ENCODE results near the gene MISP3.

Gene MISP3

GRCh38 chr19:14033946-14034345 lies 38.6 kb upstream of the MISP3 start:
- TF ChIP-seq RAD21 (IDR thresholded peaks at IDR 0.05; ENCODE audit: low read depth), result no peak
- no peak for TF ChIP-seq FOXM1 (IDR thresholded peaks at IDR 0.05; ENCODE audit: borderline replicate concordance, low read depth)
- TF ChIP-seq CREB1 (IDR thresholded peaks at IDR 0.05; ENCODE audit: low read depth), result no peak
- TF ChIP-seq TAF1 (IDR thresholded peaks at IDR 0.05; ENCODE audit: low read depth), result no peak

GRCh38 chr19:14035706-14036105 lies 36.9 kb upstream of the MISP3 start:
- TF ChIP-seq, protein P1, sequence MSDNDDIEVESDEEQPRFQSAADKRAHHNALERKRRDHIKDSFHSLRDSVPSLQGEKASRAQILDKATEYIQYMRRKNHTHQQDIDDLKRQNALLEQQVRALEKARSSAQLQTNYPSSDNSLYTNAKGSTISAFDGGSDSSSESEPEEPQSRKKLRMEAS (IDR thresholded peaks at IDR 0.05), result no peak
- TF ChIP-seq EGR1 (IDR thresholded peaks at IDR 0.05) (no peak), CREB1 (IDR thresholded peaks at IDR 0.05; ENCODE audit: low read depth) (no peak), EP300 (IDR thresholded peaks at IDR 0.05; ENCODE audit: borderline replicate concordance) (no peak), TAF1 (IDR thresholded peaks at IDR 0.05; ENCODE audit: low read depth) (no peak), TCF12 (IDR thresholded peaks at IDR 0.05; ENCODE audit: low read depth) (no peak), CEBPB (IDR thresholded peaks at IDR 0.05) (no peak), NFIC (IDR thresholded peaks at IDR 0.05) (no peak), FOXM1 (IDR thresholded peaks at IDR 0.05; ENCODE audit: borderline replicate concordance, low read depth) (no peak), TEAD4 (IDR thresholded peaks at IDR 0.05) (no peak), RAD21 (IDR thresholded peaks at IDR 0.05; ENCODE audit: low read depth) (no peak), ZBTB7A (IDR thresholded peaks at IDR 0.05; ENCODE audit: low read depth) (no peak), REST (IDR thresholded peaks at IDR 0.05; ENCODE audit: low read depth) (no peak), YY1 (IDR thresholded peaks at IDR 0.05; ENCODE audit: low read depth) (no peak)
- TF ChIP-seq, protein P2, sequence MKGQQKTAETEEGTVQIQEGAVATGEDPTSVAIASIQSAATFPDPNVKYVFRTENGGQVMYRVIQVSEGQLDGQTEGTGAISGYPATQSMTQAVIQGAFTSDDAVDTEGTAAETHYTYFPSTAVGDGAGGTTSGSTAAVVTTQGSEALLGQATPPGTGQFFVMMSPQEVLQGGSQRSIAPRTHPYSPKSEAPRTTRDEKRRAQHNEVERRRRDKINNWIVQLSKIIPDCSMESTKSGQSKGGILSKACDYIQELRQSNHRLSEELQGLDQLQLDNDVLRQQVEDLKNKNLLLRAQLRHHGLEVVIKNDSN (IDR thresholded peaks at IDR 0.05), result no peak

DNA sequence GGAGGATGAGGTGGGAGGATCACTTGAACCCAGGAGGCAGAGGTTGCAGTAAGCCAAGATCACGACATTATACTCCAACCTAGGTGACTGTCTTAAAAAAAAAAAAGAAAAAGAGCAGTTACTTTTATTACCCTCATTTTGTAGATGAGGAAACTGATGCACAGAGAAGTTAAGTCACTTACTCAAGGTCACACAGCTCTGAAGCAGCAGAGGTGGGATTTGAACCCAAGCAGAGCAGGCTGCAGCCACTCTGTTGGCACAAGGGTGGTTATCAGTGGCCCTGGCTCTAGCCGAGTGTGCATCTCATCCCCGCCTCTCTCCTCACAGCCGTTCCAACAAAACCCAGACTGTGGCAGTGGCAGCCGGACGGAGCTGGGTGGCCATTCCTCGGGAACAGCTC lies 33.4 kb upstream of the MISP3 start:
- TF ChIP-seq TCF12 (IDR thresholded peaks at IDR 0.05; ENCODE audit: low read depth) (no peak), ZBTB7A (IDR thresholded peaks at IDR 0.05; ENCODE audit: low read depth) (no peak), TEAD4 (IDR thresholded peaks at IDR 0.05) (no peak), FOXM1 (IDR thresholded peaks at IDR 0.05; ENCODE audit: borderline replicate concordance, low read depth) (no peak)
- TF ChIP-seq, protein P1 (IDR thresholded peaks at IDR 0.05), result no peak
- TF ChIP-seq, protein P2 (IDR thresholded peaks at IDR 0.05), result no peak

DNA sequence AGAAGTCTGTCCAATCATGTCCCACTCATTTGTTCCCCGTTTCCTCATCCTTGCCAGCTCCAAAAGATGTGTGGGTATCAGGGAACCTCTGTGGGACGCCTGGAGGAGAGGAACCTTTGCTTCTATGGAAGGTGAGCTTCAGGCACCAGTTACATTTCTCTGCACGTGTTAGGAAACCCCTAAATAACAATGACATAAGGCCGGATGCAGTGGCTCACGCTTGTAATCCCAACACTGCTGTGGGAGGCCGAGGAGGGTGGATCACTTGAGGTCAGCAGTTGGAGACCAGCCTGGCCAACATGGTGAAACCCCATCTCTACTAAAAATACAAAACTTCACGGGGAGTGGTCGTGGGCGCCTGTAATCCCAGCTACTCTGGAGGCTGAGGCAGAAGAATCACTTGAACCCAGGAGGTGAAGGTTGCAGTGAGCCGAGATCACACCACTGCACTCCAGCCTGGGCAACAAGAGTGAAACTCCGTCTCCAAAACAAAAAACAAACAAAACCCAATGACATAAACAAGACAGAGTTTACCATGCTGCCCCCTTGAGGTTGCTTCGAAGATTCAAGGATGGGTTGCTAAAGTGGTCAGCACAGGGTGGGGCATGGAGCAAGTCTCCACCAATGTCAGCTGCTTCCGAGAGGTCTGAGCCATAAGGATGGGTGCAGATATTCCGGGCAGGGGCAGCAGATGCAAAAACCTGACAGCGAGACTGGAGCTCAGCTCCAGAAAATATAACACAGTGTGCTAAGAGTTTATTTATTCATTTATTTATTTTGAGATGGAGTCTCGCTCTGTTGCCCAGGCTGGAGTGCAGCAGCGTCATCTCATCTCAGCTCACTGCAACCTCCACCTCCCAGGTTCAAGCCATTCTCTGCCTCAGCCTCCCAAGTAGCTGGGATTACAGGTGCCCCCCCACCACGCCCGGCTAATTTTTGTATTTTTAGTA lies 29.7 kb upstream of the MISP3 start:
- TF ChIP-seq RAD21 (IDR thresholded peaks at IDR 0.05; ENCODE audit: low read depth), result peak; percentile 43

DNA sequence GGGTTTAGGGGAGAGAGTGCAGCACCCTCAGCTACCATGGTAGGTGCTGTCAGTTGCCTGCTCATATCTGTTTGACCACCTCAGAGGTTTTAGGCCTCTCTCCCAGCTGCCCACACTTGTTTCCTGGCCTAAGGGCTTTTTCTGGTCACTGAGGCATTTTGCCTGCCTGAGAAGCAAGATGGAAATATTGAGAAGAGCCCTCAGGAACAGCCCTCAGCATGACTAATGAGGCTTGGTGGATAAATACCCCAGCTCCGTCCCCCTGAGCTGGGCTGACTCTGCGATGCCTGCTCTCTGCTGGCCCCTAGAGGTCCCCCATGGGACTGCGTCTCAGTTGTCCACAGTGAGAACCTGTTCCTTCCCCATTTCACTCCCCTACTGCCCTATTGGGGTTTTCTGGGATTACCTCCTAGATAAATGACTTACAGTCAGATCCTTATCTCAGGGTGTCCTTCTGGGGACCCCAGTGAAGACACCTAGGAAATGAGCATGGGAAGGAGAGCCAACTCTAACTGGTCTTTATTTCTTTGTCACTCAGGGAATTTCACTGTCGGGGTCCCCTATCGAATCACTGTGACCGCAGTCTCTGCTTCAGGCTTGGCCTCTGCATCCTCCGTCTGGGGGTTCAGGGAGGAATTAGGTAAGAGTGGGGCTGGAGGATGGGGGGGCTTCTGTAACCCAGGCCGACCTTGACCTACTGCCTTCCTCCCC lies 24.0 kb upstream of the MISP3 start:
- no peak for TF ChIP-seq EGR1 (IDR thresholded peaks at IDR 0.05)
- TF ChIP-seq FOXM1 (IDR thresholded peaks at IDR 0.05; ENCODE audit: borderline replicate concordance, low read depth), result no peak
- no peak for TF ChIP-seq EP300 (IDR thresholded peaks at IDR 0.05; ENCODE audit: borderline replicate concordance)
- peak; percentile 65 for TF ChIP-seq RAD21 (IDR thresholded peaks at IDR 0.05; ENCODE audit: low read depth)
- TF ChIP-seq TEAD4 (IDR thresholded peaks at IDR 0.05), result no peak
- TF ChIP-seq, protein P1 (IDR thresholded peaks at IDR 0.05), result no peak
- no peak for TF ChIP-seq ZBTB7A (IDR thresholded peaks at IDR 0.05; ENCODE audit: low read depth)
- TF ChIP-seq, protein P2 (IDR thresholded peaks at IDR 0.05), result no peak

DNA sequence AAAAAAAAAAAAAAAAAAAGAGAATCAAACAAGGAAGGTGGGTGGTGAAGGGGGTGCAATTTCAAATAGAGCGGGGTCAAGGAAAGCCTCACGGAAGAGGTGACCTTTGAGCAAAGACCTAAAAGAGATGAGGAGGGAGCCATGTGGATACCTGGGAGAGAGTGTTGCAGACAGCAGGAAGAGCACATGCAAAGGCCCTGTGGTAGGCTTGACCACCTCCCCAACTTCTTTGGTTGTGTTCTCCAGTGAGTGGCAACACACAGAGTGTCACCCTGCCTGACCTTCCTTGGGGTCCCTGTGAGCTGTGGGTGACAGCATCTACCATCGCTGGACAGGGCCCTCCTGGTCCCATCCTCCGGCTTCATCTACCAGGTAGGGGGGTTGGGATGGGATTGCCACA lies 22.1 kb upstream of the MISP3 start:
- TF ChIP-seq TEAD4 (IDR thresholded peaks at IDR 0.05), result no peak
- no peak for TF ChIP-seq EGR1 (IDR thresholded peaks at IDR 0.05)
- no peak for TF ChIP-seq FOXM1 (IDR thresholded peaks at IDR 0.05; ENCODE audit: borderline replicate concordance, low read depth)
- no peak for TF ChIP-seq RAD21 (IDR thresholded peaks at IDR 0.05; ENCODE audit: low read depth)

DNA sequence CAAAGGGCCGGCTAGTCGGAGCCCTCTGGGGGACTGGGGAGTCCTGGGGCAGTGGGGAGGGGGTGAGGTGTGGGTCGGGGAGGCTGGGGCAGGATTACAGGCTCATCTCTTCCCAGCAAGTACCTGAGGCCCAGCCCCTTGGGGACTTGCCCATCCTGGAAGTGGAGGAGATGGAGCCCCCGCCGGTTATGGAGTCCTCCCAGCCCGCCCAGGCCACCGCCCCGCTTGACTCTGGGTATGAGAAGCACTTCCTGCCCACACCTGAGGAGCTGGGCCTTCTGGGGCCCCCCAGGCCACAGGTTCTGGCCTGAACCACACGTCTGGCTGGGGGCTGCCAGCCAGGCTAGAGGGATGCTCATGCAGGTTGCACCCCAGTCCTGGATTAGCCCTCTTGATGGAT lies 20.6 kb upstream of the MISP3 start:
- no peak for TF ChIP-seq NFIC (IDR thresholded peaks at IDR 0.05)
- no peak for TF ChIP-seq REST (IDR thresholded peaks at IDR 0.05; ENCODE audit: low read depth)
- TF ChIP-seq TEAD4 (IDR thresholded peaks at IDR 0.05), result no peak
- TF ChIP-seq ZBTB7A (IDR thresholded peaks at IDR 0.05; ENCODE audit: low read depth), result no peak
- no peak for TF ChIP-seq EGR1 (IDR thresholded peaks at IDR 0.05)
- TF ChIP-seq, protein P1 (IDR thresholded peaks at IDR 0.05), result no peak
- no peak for TF ChIP-seq TCF12 (IDR thresholded peaks at IDR 0.05; ENCODE audit: low read depth)
- no peak for TF ChIP-seq RAD21 (IDR thresholded peaks at IDR 0.05; ENCODE audit: low read depth)
- no peak for TF ChIP-seq TAF1 (IDR thresholded peaks at IDR 0.05; ENCODE audit: low read depth)
- no peak for TF ChIP-seq CREB1 (IDR thresholded peaks at IDR 0.05; ENCODE audit: low read depth)
- TF ChIP-seq YY1 (IDR thresholded peaks at IDR 0.05; ENCODE audit: low read depth), result no peak
- no peak for TF ChIP-seq EP300 (IDR thresholded peaks at IDR 0.05; ENCODE audit: borderline replicate concordance)
- TF ChIP-seq FOXM1 (IDR thresholded peaks at IDR 0.05; ENCODE audit: borderline replicate concordance, low read depth), result no peak
- TF ChIP-seq CEBPB (IDR thresholded peaks at IDR 0.05), result no peak
- TF ChIP-seq, protein P2 (IDR thresholded peaks at IDR 0.05), result no peak
